Natural killer cell (primary cell): ENCODE data around the gene ACBD5. TPM values are rescaled to one million over a fixed set of nuclear protein-coding genes. Genes with fewer than 3 reads are reported as not detected.

Experiments used
- ATAC-seq, 3 donors: fragments of 150-1000 bp in 2 of 3; fragments of 200-7000 bp in 1 of 3; cut with Tn5 transposase; 1 replicate in 1 of 3; 2 replicates in 2 of 3; pipeline ENCODE4 v1.10.0; 2021; ENCODE audit warnings: mild to moderate bottlenecking in 2 of 3, moderate library complexity in 2 of 3
- DNase-seq, 2 donors: peaks; one replicate each; pipeline versions ENCODE4 v3.0.0 to v3.0.0-alpha.2; 2013 to 2021; ENCODE audit warnings: mixed read lengths in 1 of 2
- H3K27ac ChIP-seq: one replicate; pipeline ENCODE4 v1.5.1; 2013; ENCODE audit warnings: mild to moderate bottlenecking, low read length
- H3K27me3 ChIP-seq: one replicate; pipeline ENCODE4 v1.6.1; 2013; ENCODE audit warnings: low read length; ENCODE audit not compliant: control insufficient read depth, insufficient read depth
- H3K36me3 ChIP-seq: one replicate; pipeline ENCODE4 v1.6.1; 2013; ENCODE audit warnings: low read length; ENCODE audit not compliant: control insufficient read depth, insufficient read depth
- H3K4me1 ChIP-seq: one replicate; pipeline ENCODE4 v1.6.1; 2013; ENCODE audit warnings: low read length; ENCODE audit not compliant: control insufficient read depth, insufficient read depth
- H3K4me3 ChIP-seq: one replicate; pipeline ENCODE4 v1.5.1; 2013; ENCODE audit warnings: low read length
- H3K9me3 ChIP-seq: one replicate; pipeline ENCODE4 v1.6.1; 2013; ENCODE audit warnings: low read length; ENCODE audit not compliant: control insufficient read depth, insufficient read depth
- H3K27ac Mint-ChIP-seq, 2 donors: one replicate each; pipeline ENCODE4 v1.8.0; 2022; ENCODE audit warnings: mild to moderate bottlenecking in 2 of 2, mixed read lengths in 2 of 2, moderate library complexity in 1 of 2
- H3K27me3 Mint-ChIP-seq, 2 donors: one replicate each; pipeline ENCODE4 v1.8.0; 2022; ENCODE audit warnings: low read depth in 2 of 2, mixed read lengths in 2 of 2
- H3K36me3 Mint-ChIP-seq: one replicate; pipeline ENCODE4 v1.8.0; 2022; ENCODE audit warnings: mixed read lengths
- H3K4me1 Mint-ChIP-seq, 2 donors: one replicate each; pipeline ENCODE4 v1.8.0; 2022; ENCODE audit warnings: mixed read lengths in 2 of 2
- H3K4me3 Mint-ChIP-seq: one replicate; pipeline ENCODE4 v1.8.0; 2022; ENCODE audit warnings: mild to moderate bottlenecking, moderate library complexity, mixed read lengths
- H3K9me3 Mint-ChIP-seq, 2 donors: one replicate each; pipeline ENCODE4 v1.8.0; 2022; ENCODE audit warnings: mixed read lengths in 2 of 2
- WGBS: methylation state at CpG from one replicate; pipeline ENCODE4 v1.1.7; 2013; ENCODE audit warnings: missing lambda C conversion rate; ENCODE audit not compliant: insufficient coverage; 5-methylcytosine and 5-hydroxymethylcytosine counted together
- intact Hi-C: fragments of 100-400 bp; cut with micrococcal nuclease; formaldehyde crosslinking; loops from one replicate; pipeline ENCODE4 v1.14.2; 2022
- total RNA-seq, 4 donors: library from RNA; stranded (reverse); fragments of 120-200 nt in 1 of 4; gene quantifications; one replicate each; pipeline versions ENCODE4 v1.2.3 to v1.2.4, GENCODE V29; 2013 to 2022
- TF ChIP-seq, protein P1 (sequence below): fragments of 200-600 bp; IDR thresholded peaks from one replicate; pipeline ENCODE4 v1.8.0; 2022; ENCODE audit warnings: antibody characterized with exemption

The ACBD5 gene
- total RNA-seq, 3 donors from 2014 or later (not counting 1 experiment from before 2014, with no cell fraction given): 38.2 to 58.8 (median 47.4) TPM

DNA sequence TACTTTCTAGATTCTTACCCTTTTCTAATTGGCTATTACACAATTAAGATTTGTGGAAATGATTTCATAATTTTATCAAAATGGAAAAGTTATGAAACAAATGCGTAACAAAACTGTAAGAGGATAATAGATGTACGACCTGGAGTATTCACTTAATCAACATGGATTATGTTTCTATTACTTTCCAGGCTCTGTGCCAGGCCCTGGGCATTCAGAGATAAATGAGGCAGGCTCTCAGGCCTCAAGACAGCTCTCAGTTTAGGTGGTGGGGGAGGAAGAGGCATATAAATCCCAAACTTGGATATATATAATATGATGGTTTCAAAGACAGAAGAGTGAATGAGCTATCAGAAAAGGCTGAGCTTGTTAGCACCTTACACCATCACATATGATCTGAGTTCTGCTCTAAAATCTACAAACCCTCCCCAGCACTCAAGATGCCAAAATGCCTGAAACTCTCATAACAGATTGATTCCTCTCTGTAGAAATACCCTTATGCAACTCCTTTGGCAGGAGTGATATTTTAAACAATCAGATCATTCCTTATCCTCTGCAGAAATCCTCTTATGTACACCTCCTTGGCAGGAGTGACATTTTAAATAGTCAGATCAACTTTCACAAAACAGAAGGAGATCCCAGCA lies 42.5 kb downstream of the ACBD5 start:
- peak overlapping the region in 1 of 2 donors; percentile 25 for H3K27ac Mint-ChIP-seq
- peaks cover 6 to 14% of the 10 kb centered on the region in 2 donors for H3K4me1 Mint-ChIP-seq
- no peaks in the 10 kb centered on the region for H3K9me3 Mint-ChIP-seq
- no peak for DNase-seq
- H3K27me3 Mint-ChIP-seq: no peaks in the 10 kb centered on the region
- no CpG with 5 or more reads among the region's 2 CpGs for WGBS
- Histone ChIP-seq H3K4me1 (no peaks in the 10 kb centered on the region), H3K9me3 (no peaks in the 10 kb centered on the region), H3K4me3 (no peak overlapping the region), H3K27me3 (no peaks in the 10 kb centered on the region), H3K36me3 (peaks cover 62% of the 10 kb centered on the region), H3K27ac (no peak overlapping the region)
- intact Hi-C loops: no loop called here
- no peak overlapping the region for H3K4me3 Mint-ChIP-seq
- no peak for ATAC-seq
- TF ChIP-seq, protein P1, sequence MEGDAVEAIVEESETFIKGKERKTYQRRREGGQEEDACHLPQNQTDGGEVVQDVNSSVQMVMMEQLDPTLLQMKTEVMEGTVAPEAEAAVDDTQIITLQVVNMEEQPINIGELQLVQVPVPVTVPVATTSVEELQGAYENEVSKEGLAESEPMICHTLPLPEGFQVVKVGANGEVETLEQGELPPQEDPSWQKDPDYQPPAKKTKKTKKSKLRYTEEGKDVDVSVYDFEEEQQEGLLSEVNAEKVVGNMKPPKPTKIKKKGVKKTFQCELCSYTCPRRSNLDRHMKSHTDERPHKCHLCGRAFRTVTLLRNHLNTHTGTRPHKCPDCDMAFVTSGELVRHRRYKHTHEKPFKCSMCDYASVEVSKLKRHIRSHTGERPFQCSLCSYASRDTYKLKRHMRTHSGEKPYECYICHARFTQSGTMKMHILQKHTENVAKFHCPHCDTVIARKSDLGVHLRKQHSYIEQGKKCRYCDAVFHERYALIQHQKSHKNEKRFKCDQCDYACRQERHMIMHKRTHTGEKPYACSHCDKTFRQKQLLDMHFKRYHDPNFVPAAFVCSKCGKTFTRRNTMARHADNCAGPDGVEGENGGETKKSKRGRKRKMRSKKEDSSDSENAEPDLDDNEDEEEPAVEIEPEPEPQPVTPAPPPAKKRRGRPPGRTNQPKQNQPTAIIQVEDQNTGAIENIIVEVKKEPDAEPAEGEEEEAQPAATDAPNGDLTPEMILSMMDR: no peak
- H3K36me3 Mint-ChIP-seq: peaks cover 12% of the 10 kb centered on the region

DNA sequence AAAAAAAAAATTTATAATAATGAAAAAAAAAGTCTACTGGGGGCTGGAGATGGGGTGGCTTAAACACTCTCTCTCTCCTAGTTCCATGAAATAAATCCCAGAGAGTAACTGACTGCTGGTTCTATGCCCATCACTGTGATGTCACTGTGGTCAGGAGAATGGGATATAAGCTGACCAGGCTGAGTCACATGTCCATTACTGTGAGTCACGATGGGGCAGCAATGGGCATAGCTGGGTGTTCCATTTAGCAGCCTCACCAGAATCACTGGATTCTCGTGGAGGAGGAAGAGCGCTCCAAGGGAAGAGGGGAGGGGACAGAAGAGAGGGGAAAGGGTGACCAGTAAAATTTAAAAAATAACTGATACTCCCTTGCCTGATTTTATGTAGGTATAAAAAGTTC lies 48.3 kb downstream of the ACBD5 start:
- TF ChIP-seq, protein P1: no peak
- no peaks in the 10 kb centered on the region for H3K9me3 Mint-ChIP-seq
- peaks cover 17% of the 10 kb centered on the region for H3K36me3 ChIP-seq
- no peaks in the 10 kb centered on the region for H3K36me3 Mint-ChIP-seq
- no peaks in the 10 kb centered on the region for H3K27me3 ChIP-seq
- no peak overlapping the region for H3K27ac ChIP-seq
- H3K4me1 ChIP-seq: no peaks in the 10 kb centered on the region
- no peaks in the 10 kb centered on the region for H3K4me1 Mint-ChIP-seq
- no peaks in the 10 kb centered on the region for H3K27me3 Mint-ChIP-seq
- no peak for DNase-seq
- no peak overlapping the region for H3K4me3 Mint-ChIP-seq
- ATAC-seq: no peak
- 90% methylated on average over 3 of the region's 3 CpGs for WGBS
- no peaks in the 10 kb centered on the region for H3K9me3 ChIP-seq
- no peak overlapping the region for H3K4me3 ChIP-seq
- H3K27ac Mint-ChIP-seq: peak overlapping the region; percentile 18 to 51
- intact Hi-C loops: no loop called here

DNA sequence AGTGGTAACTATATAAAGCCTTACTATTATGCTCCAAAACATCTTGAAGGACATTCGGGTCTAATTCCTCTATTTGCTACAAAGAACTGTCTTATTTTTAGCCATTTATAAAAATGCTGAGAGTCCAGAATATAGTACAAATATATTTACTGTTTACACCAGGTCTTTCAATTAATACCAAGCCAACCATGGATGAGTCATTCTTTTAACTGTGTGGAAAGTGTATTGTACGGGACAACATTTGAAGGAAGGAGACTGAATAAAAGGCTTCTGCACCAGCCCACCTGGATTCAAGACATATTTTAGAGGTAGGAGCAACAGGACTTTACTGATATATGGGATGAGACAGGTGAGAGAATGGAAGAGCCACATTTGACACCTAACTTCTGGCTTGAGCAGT lies 50.1 kb downstream of the ACBD5 start:
- H3K36me3 ChIP-seq: peaks cover 9% of the 10 kb centered on the region
- H3K9me3 ChIP-seq: no peaks in the 10 kb centered on the region

More for the DNA sequence above, 50.1 kb downstream of the ACBD5 start:
- Mint-ChIP-seq H3K9me3 (no peaks in the 10 kb centered on the region), H3K36me3 (no peaks in the 10 kb centered on the region), H3K4me1 (no peaks in the 10 kb centered on the region), H3K27me3 (no peaks in the 10 kb centered on the region), H3K27ac (peak overlapping the region in 1 of 2 donors; percentile 10), H3K4me3 (no peak overlapping the region)
- intact Hi-C loops: no loop called here
- Histone ChIP-seq H3K4me1 (no peaks in the 10 kb centered on the region), H3K27ac (no peak overlapping the region), H3K4me3 (no peak overlapping the region), H3K27me3 (no peaks in the 10 kb centered on the region)
- TF ChIP-seq, protein P1: no peak
- ATAC-seq (no peak), DNase-seq (no peak)
- 96% methylated on average over 2 of the region's 2 CpGs for WGBS
